Activated CD8-positive, alpha-beta T cell treated with anti-CD3 and anti-CD28 coated beads for 36 hours (primary cell): ENCODE measurements around the gene APOBEC3B. TPM values are rescaled to one million over a fixed set of nuclear protein-coding genes. Genes with fewer than 3 reads are reported as not detected.
"Not testable (repeated sequence)": the region's sequence is repeated elsewhere in the genome, so short reads cannot be mapped to it uniquely, and the experiment has no call there.

Experiments used
- ATAC-seq: fragments of 200-7000 bp; cut with Tn5 transposase; one replicate; pipeline ENCODE4 v1.10.0; 2021; ENCODE audit warnings: mild to moderate bottlenecking, moderate library complexity
- CTCF ChIA-PET: fragments of 350-600 bp; sonication (Branson Sonifier 250); formaldehyde crosslinking; loops from one replicate; lab custom pipeline; 2021; ENCODE audit warnings: antibody characterized with exemption; lab: Charles Lee
- POLR2A ChIA-PET: fragments of 350-600 bp; sonication (Branson Sonifier 250); formaldehyde crosslinking; loops from one replicate; lab custom pipeline; 2021; ENCODE audit warnings: antibody characterized with exemption; lab: Charles Lee
- DNase-seq: peaks from one replicate; pipeline ENCODE4 v3.0.0-alpha.2; 2020
- H3K27ac Mint-ChIP-seq: one replicate; pipeline ENCODE4 v1.8.0; 2021; ENCODE audit warnings: mild to moderate bottlenecking, mixed read lengths
- H3K27me3 Mint-ChIP-seq: one replicate; pipeline ENCODE4 v1.8.0; 2021; ENCODE audit warnings: mixed read lengths
- H3K36me3 Mint-ChIP-seq: one replicate; pipeline ENCODE4 v1.8.0; 2021; ENCODE audit warnings: low read depth, mixed read lengths
- H3K4me1 Mint-ChIP-seq: one replicate; pipeline ENCODE4 v1.8.0; 2021; ENCODE audit warnings: low read depth, mixed read lengths
- H3K4me3 Mint-ChIP-seq: one replicate; pipeline ENCODE4 v1.8.0; 2021; ENCODE audit warnings: mild to moderate bottlenecking, moderate library complexity, mixed read lengths
- H3K9me3 Mint-ChIP-seq: one replicate; pipeline ENCODE4 v1.8.0; 2021; ENCODE audit warnings: mixed read lengths
- intact Hi-C: fragments of 100-400 bp; cut with micrococcal nuclease; formaldehyde crosslinking; loops from one replicate; pipeline ENCODE4 v1.10.0; 2022
- total RNA-seq, 2 experiments: library from RNA; stranded (reverse); gene quantifications; one replicate each; pipeline ENCODE4 v1.2.3, GENCODE V29; 2021
- TF ChIP-seq, protein P1 (sequence below): fragments of 200-600 bp; IDR thresholded peaks from one replicate; pipeline ENCODE4 v1.8.0; 2022; ENCODE audit warnings: antibody characterized with exemption, mild to moderate bottlenecking

APOBEC3B gene
- total RNA-seq, 2 experiments from 2014 or later = 5.0 to 5.1 TPM

DNA sequence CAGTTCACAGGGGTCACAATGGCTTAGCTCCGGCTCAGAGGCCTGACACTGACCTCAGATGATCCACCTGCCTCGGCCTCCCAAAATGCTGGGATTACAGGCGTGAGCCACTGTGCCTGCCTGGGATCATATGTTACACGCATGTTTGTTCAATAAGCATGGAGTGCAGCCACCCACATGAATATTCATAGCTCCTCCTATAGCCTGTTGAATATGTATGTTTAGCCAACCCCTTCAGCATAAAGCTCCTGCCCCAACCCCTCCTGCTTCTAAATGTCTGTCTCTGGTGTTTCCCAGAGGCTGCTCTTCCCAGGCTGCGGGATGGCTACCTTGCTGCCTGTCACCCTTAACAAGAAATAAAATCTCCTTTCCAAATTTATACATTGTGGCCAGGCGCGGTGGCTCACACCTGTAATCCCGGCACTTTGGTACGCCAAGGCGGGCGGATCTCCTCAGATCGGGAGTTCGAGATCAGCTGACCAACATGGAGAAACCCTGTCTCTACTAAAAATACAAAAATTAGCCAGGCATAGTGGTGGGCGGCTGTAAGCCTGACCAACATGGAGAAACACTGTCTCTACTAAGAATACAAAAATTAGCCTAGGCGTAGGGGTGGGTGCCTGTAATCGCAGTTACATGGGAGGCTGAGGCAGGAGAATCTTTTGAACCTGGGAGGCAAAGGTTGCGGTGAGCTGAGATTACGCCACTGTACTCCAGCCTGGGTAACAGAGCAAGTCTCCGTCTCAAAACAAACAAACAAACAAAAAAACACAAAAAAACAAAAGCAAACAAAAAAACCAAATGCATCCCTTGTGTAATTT, 57.4 kb downstream of the APOBEC3B start:
- Mint-ChIP-seq H3K9me3 (no peaks in the 10 kb centered on the region), H3K36me3 (peaks cover 8% of the 10 kb centered on the region), H3K4me3 (peak overlapping the region; percentile 70), H3K4me1 (peaks cover 28% of the 10 kb centered on the region), H3K27me3 (no peaks in the 10 kb centered on the region), H3K27ac (peak overlapping the region; percentile 79)
- DNase-seq (no peak), ATAC-seq (no peak)
- intact Hi-C loops = no loop called here
- TF ChIP-seq, protein P1, sequence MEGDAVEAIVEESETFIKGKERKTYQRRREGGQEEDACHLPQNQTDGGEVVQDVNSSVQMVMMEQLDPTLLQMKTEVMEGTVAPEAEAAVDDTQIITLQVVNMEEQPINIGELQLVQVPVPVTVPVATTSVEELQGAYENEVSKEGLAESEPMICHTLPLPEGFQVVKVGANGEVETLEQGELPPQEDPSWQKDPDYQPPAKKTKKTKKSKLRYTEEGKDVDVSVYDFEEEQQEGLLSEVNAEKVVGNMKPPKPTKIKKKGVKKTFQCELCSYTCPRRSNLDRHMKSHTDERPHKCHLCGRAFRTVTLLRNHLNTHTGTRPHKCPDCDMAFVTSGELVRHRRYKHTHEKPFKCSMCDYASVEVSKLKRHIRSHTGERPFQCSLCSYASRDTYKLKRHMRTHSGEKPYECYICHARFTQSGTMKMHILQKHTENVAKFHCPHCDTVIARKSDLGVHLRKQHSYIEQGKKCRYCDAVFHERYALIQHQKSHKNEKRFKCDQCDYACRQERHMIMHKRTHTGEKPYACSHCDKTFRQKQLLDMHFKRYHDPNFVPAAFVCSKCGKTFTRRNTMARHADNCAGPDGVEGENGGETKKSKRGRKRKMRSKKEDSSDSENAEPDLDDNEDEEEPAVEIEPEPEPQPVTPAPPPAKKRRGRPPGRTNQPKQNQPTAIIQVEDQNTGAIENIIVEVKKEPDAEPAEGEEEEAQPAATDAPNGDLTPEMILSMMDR = no peak
- CTCF ChIA-PET = interaction anchor here (0.6 to 1.1 kb wide), 2 partner anchors 34 to 170 kb away, joined by 3 read pairs; no protein-coding TSS in a partner anchor
- POLR2A ChIA-PET = interaction anchor here (1.2 kb wide), 2 partner anchors 8 to 279 kb away, joined by 3 read pairs; no protein-coding TSS in a partner anchor

DNA sequence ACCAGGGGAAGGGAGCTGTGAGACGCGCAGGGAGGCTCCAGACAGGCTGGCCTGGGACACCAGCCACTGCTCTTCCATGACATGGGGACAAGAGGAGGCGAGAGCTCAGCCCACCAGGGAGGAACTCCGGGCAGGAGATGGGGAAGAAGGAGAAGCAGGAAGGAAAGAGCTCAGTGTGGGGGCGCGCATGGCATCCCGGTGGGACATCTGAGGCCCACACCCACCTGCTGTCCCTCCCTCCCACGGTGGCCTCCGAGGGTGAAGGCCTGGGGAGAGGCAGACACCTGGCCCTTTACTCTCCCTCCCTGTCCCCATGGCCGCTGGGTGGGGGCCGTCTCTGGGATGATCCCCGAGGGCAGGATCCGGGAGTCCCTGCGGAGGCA, 58.0 kb downstream of the APOBEC3B start:
- Mint-ChIP-seq H3K27ac (peak overlapping the region; percentile 79), H3K4me1 (peaks cover 31% of the 10 kb centered on the region), H3K4me3 (peak overlapping the region; percentile 70)
- POLR2A ChIA-PET = interaction anchor here (1.2 kb wide), 2 partner anchors 9 to 279 kb away, joined by 3 read pairs; no protein-coding TSS in a partner anchor
- CTCF ChIA-PET = interaction anchor here (0.6 to 1.1 kb wide), 2 partner anchors 35 to 170 kb away, joined by 3 read pairs; no protein-coding TSS in a partner anchor
- H3K36me3 Mint-ChIP-seq, DNase-seq, H3K27me3 Mint-ChIP-seq, ATAC-seq, intact Hi-C loops, H3K9me3 Mint-ChIP-seq: not testable (repeated sequence)

DNA sequence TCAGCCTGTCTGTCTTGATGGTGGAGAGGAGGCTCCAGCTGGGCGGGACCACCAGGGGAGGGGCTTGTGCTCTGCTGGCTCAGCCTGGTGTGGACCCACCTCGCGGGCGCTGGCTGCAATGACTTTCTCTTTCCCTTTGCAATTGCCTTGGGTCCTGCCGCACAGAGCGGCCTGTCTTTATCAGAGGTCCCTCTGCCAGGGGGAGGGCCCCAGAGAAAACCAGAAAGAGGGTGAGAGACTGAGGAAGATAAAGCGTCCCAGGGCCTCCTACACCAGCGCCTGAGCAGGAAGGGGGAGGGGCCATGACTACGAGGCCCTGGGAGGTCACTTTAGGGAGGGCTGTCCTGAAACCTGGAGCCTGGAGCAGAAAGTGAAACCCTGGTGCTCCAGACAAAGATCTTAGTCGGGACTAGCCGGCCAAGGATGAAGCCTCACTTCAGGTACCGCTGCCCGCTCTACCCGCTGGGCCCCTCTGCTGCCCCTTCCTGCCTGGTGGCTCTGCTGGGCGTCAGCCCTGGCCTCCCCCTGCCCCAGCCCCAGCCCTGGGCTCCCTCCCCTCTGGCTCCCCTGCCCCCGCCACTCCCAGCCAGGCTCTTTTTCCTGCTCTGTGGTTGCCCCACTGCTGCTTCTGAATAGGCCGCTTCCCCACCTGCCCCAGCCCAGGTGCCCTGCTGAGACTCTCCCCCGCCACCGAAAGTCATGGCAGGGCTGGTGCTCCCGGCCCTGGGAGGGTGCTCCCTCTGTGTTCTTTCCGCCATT, 58.6 kb downstream of the APOBEC3B start, which contains the start of gene APOBEC3F:
Gene APOBEC3F, plus strand, starts transcription at position 327 of the 759 bp plus-strand sequence. Its CDS starts 97 bp downstream, at position 424.
- Mint-ChIP-seq H3K4me1 (peaks cover 31% of the 10 kb centered on the region), H3K4me3 (peak within 1 kb of the TSS; percentile 93), H3K27ac (peak within 1 kb of the TSS; percentile 90)
- H3K9me3 Mint-ChIP-seq, H3K27me3 Mint-ChIP-seq, intact Hi-C loops, H3K36me3 Mint-ChIP-seq: not testable (repeated sequence)
- POLR2A ChIA-PET = interaction anchor here (1.2 kb wide), 1 partner anchor 278 kb away, joined by 3 read pairs; no protein-coding TSS in a partner anchor
- CTCF ChIA-PET = interaction anchor here (0.6 to 1.1 kb wide), 2 partner anchors 35 to 171 kb away, joined by 3 read pairs; no protein-coding TSS in a partner anchor
- peak; percentile 85 for DNase-seq
- ATAC-seq = peak; percentile 93

DNA sequence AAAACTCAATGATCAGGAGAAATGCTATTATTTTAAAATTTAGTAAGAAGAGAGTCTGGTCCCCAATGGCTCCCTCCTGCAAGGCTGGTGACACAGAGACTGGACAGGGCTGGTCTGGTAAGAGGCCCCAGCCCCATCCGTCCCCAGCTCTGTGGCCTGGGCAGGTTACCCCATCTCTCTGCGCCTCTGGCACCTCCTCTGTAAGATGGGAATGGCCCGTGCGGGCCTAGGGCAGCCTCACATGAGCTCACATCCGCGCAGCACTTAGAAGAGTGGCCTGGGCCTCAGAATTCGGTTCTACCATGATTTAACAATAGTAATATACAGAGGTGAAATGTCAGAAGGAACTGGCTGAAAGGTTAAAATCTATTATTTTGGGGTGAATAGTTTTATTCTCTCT, 59.8 kb downstream of the APOBEC3B start:
- ATAC-seq = no peak
- peaks cover 8% of the 10 kb centered on the region for H3K36me3 Mint-ChIP-seq
- H3K27me3 Mint-ChIP-seq = no peaks in the 10 kb centered on the region
- H3K9me3 Mint-ChIP-seq = no peaks in the 10 kb centered on the region
- H3K27ac Mint-ChIP-seq = peak overlapping the region; percentile 90
- intact Hi-C loops = no loop called here
- TF ChIP-seq, protein P1 = no peak
- CTCF ChIA-PET = interaction anchor here (0.8 to 1.0 kb wide), 2 partner anchors 68 to 93 kb away, joined by 3 read pairs; no protein-coding TSS in a partner anchor
- no peak for DNase-seq
- H3K4me3 Mint-ChIP-seq = peak overlapping the region; percentile 93
- POLR2A ChIA-PET = no interaction called here
- peaks cover 29% of the 10 kb centered on the region for H3K4me1 Mint-ChIP-seq

Other genes starting within 250 kb of the APOBEC3B start
- 100 to 1,000 TPM; 101 to 107 TPM for gene SUN2, start 226.3 kb upstream of the APOBEC3B start, total RNA-seq
- 1 to 10 TPM; 5.5 to 6.0 TPM for gene DNAL4, start 188.2 kb upstream of the APOBEC3B start, total RNA-seq
- under 1 TPM; 0.69 to 0.83 TPM for gene NPTXR, start 138.3 kb upstream of the APOBEC3B start, total RNA-seq
- gene CBX6, start 110.1 kb upstream of the APOBEC3B start, total RNA-seq = 10 to 100 TPM; 97.7 to 99.4 TPM
- gene APOBEC3A, start 24.7 kb upstream of the APOBEC3B start, total RNA-seq = not detected
- 10 to 100 TPM; 82.2 to 82.6 TPM for gene APOBEC3C, start 31.9 kb downstream of the APOBEC3B start, total RNA-seq
- gene APOBEC3D, start 38.8 kb downstream of the APOBEC3B start, total RNA-seq = 10 to 100 TPM; 34.4 to 34.9 TPM
- 10 to 100 TPM; 20.7 to 25.0 TPM for gene APOBEC3F, start 58.5 kb downstream of the APOBEC3B start, total RNA-seq
- 10 to 100 TPM; 66.0 to 66.5 TPM for gene APOBEC3G, start 94.9 kb downstream of the APOBEC3B start, total RNA-seq
- 1 to 10 TPM; 6.8 to 7.1 TPM for gene APOBEC3H, start 114.9 kb downstream of the APOBEC3B start, total RNA-seq
- 10 to 100 TPM; 23.6 to 25.0 TPM for gene CBX7, start 170.3 kb downstream of the APOBEC3B start, total RNA-seq